Activated naive CD8-positive, alpha-beta T cell (primary cell): ENCODE data around the gene ATP5F1E.
"Not testable (repeated sequence)": the region's sequence is repeated elsewhere in the genome, so short reads cannot be mapped to it uniquely, and the experiment has no call there.

Experiments used
- H3K27ac Mint-ChIP-seq: one replicate; pipeline ENCODE4 v1.8.0; 2021; ENCODE audit warnings: mixed read lengths
- H3K27me3 Mint-ChIP-seq: one replicate; pipeline ENCODE4 v1.8.0; 2021; ENCODE audit warnings: mixed read lengths
- H3K36me3 Mint-ChIP-seq: one replicate; pipeline ENCODE4 v1.8.0; 2021; ENCODE audit warnings: mixed read lengths
- H3K4me1 Mint-ChIP-seq: one replicate; pipeline ENCODE4 v1.8.0; 2021; ENCODE audit warnings: low read depth, mixed read lengths
- H3K4me3 Mint-ChIP-seq: one replicate; pipeline ENCODE4 v1.8.0; 2021; ENCODE audit warnings: mild to moderate bottlenecking, mixed read lengths
- H3K9me3 Mint-ChIP-seq: one replicate; pipeline ENCODE4 v1.8.0; 2021; ENCODE audit warnings: low read depth, mixed read lengths

ATP5F1E gene

GRCh38 chr20:58985656-58986055, 46.5 kb downstream of the ATP5F1E start:
- H3K4me3 Mint-ChIP-seq, result no peak overlapping the region
- peaks cover 38% of the 10 kb centered on the region for H3K4me1 Mint-ChIP-seq
- no peaks in the 10 kb centered on the region for H3K9me3 Mint-ChIP-seq
- peak overlapping the region; percentile 41 for H3K27ac Mint-ChIP-seq
- no peaks in the 10 kb centered on the region for H3K27me3 Mint-ChIP-seq
- H3K36me3 Mint-ChIP-seq, result peaks cover 9% of the 10 kb centered on the region

GRCh38 chr20:58984691-58985090, 47.4 kb downstream of the ATP5F1E start:
- Mint-ChIP-seq H3K4me3 (peak overlapping the region; percentile 65), H3K9me3 (no peaks in the 10 kb centered on the region), H3K27ac (peak overlapping the region; percentile 72), H3K36me3 (peaks cover 9% of the 10 kb centered on the region), H3K4me1 (peaks cover 38% of the 10 kb centered on the region), H3K27me3 (no peaks in the 10 kb centered on the region)

- H3K9me3 Mint-ChIP-seq, H3K27ac Mint-ChIP-seq, H3K36me3 Mint-ChIP-seq, H3K27me3 Mint-ChIP-seq: not testable (repeated sequence)
- Mint-ChIP-seq H3K4me3 (peak overlapping the region; percentile 96), H3K4me1 (peaks cover 38% of the 10 kb centered on the region)
Measured at GRCh38 chr20:58983115-58983468, 49.0 kb downstream of the ATP5F1E start.

GRCh38 chr20:58982406-58983114, 49.6 kb downstream of the ATP5F1E start:
- Mint-ChIP-seq H3K4me1 (peaks cover 38% of the 10 kb centered on the region), H3K4me3 (peak overlapping the region; percentile 96), H3K27ac (peak overlapping the region; percentile 88), H3K27me3 (no peaks in the 10 kb centered on the region), H3K9me3 (no peaks in the 10 kb centered on the region), H3K36me3 (peaks cover 5% of the 10 kb centered on the region)

GRCh38 chr20:58981628-58982364, 50.3 kb downstream of the ATP5F1E start:
- H3K4me1 Mint-ChIP-seq, result peaks cover 36% of the 10 kb centered on the region

GRCh38 chr20:58980711-58981627, 51.2 kb downstream of the ATP5F1E start, which contains the start of gene NELFCD:
Gene NELFCD, plus strand, starts transcription at chr20:58981256. Its CDS starts 54 bp downstream, at chr20:58981310.
- H3K27ac Mint-ChIP-seq, result peak within 1 kb of the TSS; percentile 92
- H3K9me3 Mint-ChIP-seq, result peaks cover 8% of the 10 kb centered on the region
- H3K27me3 Mint-ChIP-seq, result no peaks in the 10 kb centered on the region
- peaks cover 32% of the 10 kb centered on the region for H3K4me1 Mint-ChIP-seq
- H3K4me3 Mint-ChIP-seq, result peak within 1 kb of the TSS; percentile 96
- peaks cover 5% of the 10 kb centered on the region for H3K36me3 Mint-ChIP-seq

More at GRCh38 chr20:58981628-58982364, 50.3 kb downstream of the ATP5F1E start:
- Mint-ChIP-seq H3K36me3 (peaks cover 5% of the 10 kb centered on the region), H3K9me3 (peaks cover under 1% of the 10 kb centered on the region), H3K4me3 (peak overlapping the region; percentile 96), H3K27me3 (no peaks in the 10 kb centered on the region), H3K27ac (peak overlapping the region; percentile 92)

GRCh38 chr20:58978351-58979190, 53.6 kb downstream of the ATP5F1E start:
- peak overlapping the region; percentile 46 for H3K4me3 Mint-ChIP-seq
- no peak overlapping the region for H3K27ac Mint-ChIP-seq
- no peaks in the 10 kb centered on the region for H3K27me3 Mint-ChIP-seq
- peaks cover 17% of the 10 kb centered on the region for H3K9me3 Mint-ChIP-seq
- peaks cover 11% of the 10 kb centered on the region for H3K36me3 Mint-ChIP-seq
- H3K4me1 Mint-ChIP-seq, result peaks cover 14% of the 10 kb centered on the region

- no peak overlapping the region for H3K27ac Mint-ChIP-seq
- H3K4me3 Mint-ChIP-seq, result no peak overlapping the region
- peaks cover 17% of the 10 kb centered on the region for H3K9me3 Mint-ChIP-seq
- peaks cover 7% of the 10 kb centered on the region for H3K36me3 Mint-ChIP-seq
- H3K4me1 Mint-ChIP-seq, result no peaks in the 10 kb centered on the region
- H3K27me3 Mint-ChIP-seq, result no peaks in the 10 kb centered on the region
Measured at GRCh38 chr20:58976061-58976730, 55.9 kb downstream of the ATP5F1E start.
